Astrocyte (in vitro differentiated cells and primary cell): ENCODE measurements around the gene TCF3. TPM values are rescaled to one million over a fixed set of nuclear protein-coding genes. Genes with fewer than 3 reads are reported as not detected.

Experiments used
- DNase-seq: peaks from one replicate; pipeline ENCODE4 v3.0.0-alpha.2; 2010; ENCODE audit warnings: low read depth
- FAIRE-seq: peaks from 2 replicates; lab custom pipeline; 2011; peaks lifted over from hg19 to GRCh38; lab: Jason Lieb, UNC
- H2AFZ ChIP-seq: 2 replicates; pipeline ENCODE4 v1.6.0; 2012; ENCODE audit warnings: low read depth, low read length, inconsistent platforms
- H3K27ac ChIP-seq: 2 replicates; pipeline ENCODE4 v1.5.1; 2011; ENCODE audit warnings: low read depth, low read length, inconsistent platforms
- H3K27me3 ChIP-seq: 2 replicates; pipeline ENCODE4 v1.6.0; 2011; ENCODE audit warnings: low read length, inconsistent platforms; ENCODE audit not compliant: insufficient read depth
- H3K36me3 ChIP-seq: 2 replicates; pipeline ENCODE4 v1.5.1; 2011; ENCODE audit warnings: low read length, inconsistent platforms; ENCODE audit not compliant: insufficient read depth
- H3K4me1 ChIP-seq: 2 replicates; pipeline ENCODE4 v1.5.1; 2011; ENCODE audit warnings: low read length, inconsistent platforms; ENCODE audit not compliant: insufficient read depth
- H3K4me2 ChIP-seq: 2 replicates; pipeline ENCODE4 v1.6.0; 2012; ENCODE audit warnings: low read length, inconsistent platforms
- H3K4me3 ChIP-seq: 2 replicates; pipeline ENCODE4 v1.5.1; 2011; ENCODE audit warnings: low read depth, mild to moderate bottlenecking, low read length, inconsistent platforms; ENCODE audit not compliant: insufficient read depth
- H3K79me2 ChIP-seq: 2 replicates; pipeline ENCODE4 v1.6.0; 2012; ENCODE audit warnings: mild to moderate bottlenecking, low read length, inconsistent platforms; ENCODE audit not compliant: insufficient read depth
- H3K9ac ChIP-seq: 2 replicates; pipeline ENCODE4 v1.6.0; 2012; ENCODE audit warnings: mild to moderate bottlenecking, low read length, inconsistent platforms
- H3K9me3 ChIP-seq: 2 replicates; pipeline ENCODE4 v1.5.1; 2012; ENCODE audit warnings: low read depth, mild to moderate bottlenecking, low read length, inconsistent platforms; ENCODE audit not compliant: insufficient read depth
- H4K20me1 ChIP-seq: 2 replicates; pipeline ENCODE4 v1.6.0; 2012; ENCODE audit warnings: low read length, inconsistent platforms; ENCODE audit not compliant: insufficient read depth
- H3K27ac Mint-ChIP-seq: one replicate; pipeline ENCODE4 v1.8.0; 2021; ENCODE audit warnings: mild to moderate bottlenecking, mixed read lengths; ENCODE audit not compliant: unreplicated experiment
- H3K27me3 Mint-ChIP-seq: one replicate; pipeline ENCODE4 v1.8.0; 2021; ENCODE audit warnings: low read depth, mixed read lengths; ENCODE audit not compliant: unreplicated experiment
- H3K36me3 Mint-ChIP-seq: one replicate; pipeline ENCODE4 v1.8.0; 2021; ENCODE audit warnings: low read depth, mixed read lengths; ENCODE audit not compliant: unreplicated experiment
- H3K4me1 Mint-ChIP-seq: one replicate; pipeline ENCODE4 v1.8.0; 2021; ENCODE audit warnings: low read depth, mixed read lengths; ENCODE audit not compliant: unreplicated experiment
- H3K4me3 Mint-ChIP-seq: one replicate; pipeline ENCODE4 v1.8.0; 2021; ENCODE audit warnings: mild to moderate bottlenecking, moderate library complexity, mixed read lengths; ENCODE audit not compliant: unreplicated experiment
- H3K9me3 Mint-ChIP-seq: one replicate; pipeline ENCODE4 v1.8.0; 2021; ENCODE audit warnings: mild to moderate bottlenecking, mixed read lengths; ENCODE audit not compliant: unreplicated experiment
- CTCF ChIP-seq: IDR thresholded peaks from 2 replicates; pipeline ENCODE4 v1.5.1; 2011; ENCODE audit warnings: low read depth, mild to moderate bottlenecking, inconsistent platforms, low read length, moderate library complexity; ENCODE audit not compliant: insufficient read depth
- EZH2 ChIP-seq: IDR thresholded peaks from 2 replicates; pipeline ENCODE4 v1.6.1; 2012; ENCODE audit warnings: mild to moderate bottlenecking, low read length, inconsistent platforms; ENCODE audit not compliant: insufficient read depth
- total RNA-seq: library from RNA; stranded (reverse); gene quantifications from 2 replicates; pipeline ENCODE4 v1.2.1, GENCODE V29; 2021

TCF3 gene
- total RNA-seq, 1 donor from 2014 or later = 173 TPM

- Mint-ChIP-seq H3K9me3 (no peaks in the 10 kb centered on the region), H3K4me3 (no peak overlapping the region), H3K4me1 (no peaks in the 10 kb centered on the region), H3K36me3 (peaks cover 4% of the 10 kb centered on the region), H3K27ac (no peak overlapping the region), H3K27me3 (no peaks in the 10 kb centered on the region)
- DNase-seq (no peak), FAIRE-seq (no peak)
- H4K20me1 ChIP-seq = peaks cover 62% of the 10 kb centered on the region
- H3K36me3 ChIP-seq = no peaks in the 10 kb centered on the region
- H3K79me2 ChIP-seq = peaks cover 28% of the 10 kb centered on the region
- no peaks in the 10 kb centered on the region for H3K4me1 ChIP-seq
- H3K9me3 ChIP-seq = peaks cover 2% of the 10 kb centered on the region
- no peak overlapping the region for H3K27ac ChIP-seq
- no peaks in the 10 kb centered on the region for H3K27me3 ChIP-seq
- no peak overlapping the region for H3K4me2 ChIP-seq
- H2AFZ ChIP-seq = no peak overlapping the region
- TF ChIP-seq EZH2 = no peak
- TF ChIP-seq CTCF = no peak
- H3K4me3 ChIP-seq = no peak overlapping the region
- H3K9ac ChIP-seq = no peak overlapping the region
Measured at GRCh38 chr19:1630012-1630411, 22.4 kb downstream of the TCF3 start.

- Histone ChIP-seq H3K36me3 (no peaks in the 10 kb centered on the region), H2AFZ (no peak overlapping the region), H3K79me2 (peaks cover 21% of the 10 kb centered on the region), H3K27ac (no peak overlapping the region), H3K4me3 (no peak overlapping the region), H3K9ac (no peak overlapping the region), H3K4me2 (no peak overlapping the region), H4K20me1 (peaks cover 60% of the 10 kb centered on the region), H3K4me1 (no peaks in the 10 kb centered on the region), H3K9me3 (no peaks in the 10 kb centered on the region), H3K27me3 (no peaks in the 10 kb centered on the region)
- TF ChIP-seq CTCF (no peak), EZH2 (no peak)
- Mint-ChIP-seq H3K27ac (no peak overlapping the region), H3K4me3 (no peak overlapping the region), H3K27me3 (no peaks in the 10 kb centered on the region), H3K9me3 (no peaks in the 10 kb centered on the region), H3K36me3 (peaks cover 2% of the 10 kb centered on the region), H3K4me1 (no peaks in the 10 kb centered on the region)
- DNase-seq (no peak), FAIRE-seq (no peak)
Measured at GRCh38 chr19:1629256-1629808, 23.1 kb downstream of the TCF3 start.

GRCh38 chr19:1627194-1627593, 25.2 kb downstream of the TCF3 start:
- Histone ChIP-seq H3K79me2 (peaks cover 14% of the 10 kb centered on the region), H3K4me1 (no peaks in the 10 kb centered on the region), H4K20me1 (peaks cover 50% of the 10 kb centered on the region), H3K36me3 (peaks cover 5% of the 10 kb centered on the region), H3K4me2 (no peak overlapping the region), H3K9me3 (no peaks in the 10 kb centered on the region), H3K27me3 (no peaks in the 10 kb centered on the region), H3K9ac (no peak overlapping the region), H2AFZ (no peak overlapping the region), H3K4me3 (no peak overlapping the region), H3K27ac (no peak overlapping the region)
- H3K4me1 Mint-ChIP-seq = peaks cover 1% of the 10 kb centered on the region
- H3K27ac Mint-ChIP-seq = no peak overlapping the region
- no peak for FAIRE-seq
- no peaks in the 10 kb centered on the region for H3K9me3 Mint-ChIP-seq
- H3K36me3 Mint-ChIP-seq = peaks cover 10% of the 10 kb centered on the region
- TF ChIP-seq EZH2 (no peak), CTCF (no peak)
- no peak for DNase-seq
- no peaks in the 10 kb centered on the region for H3K27me3 Mint-ChIP-seq
- H3K4me3 Mint-ChIP-seq = no peak overlapping the region
